ENCODE measurements around the gene TACC2. TPM values are rescaled to one million over a fixed set of nuclear protein-coding genes. Genes with fewer than 3 reads are reported as not detected.

The TACC2 gene
- total RNA-seq, 1 donor from 2014 or later = 10.7 TPM

- peaks cover 3% of the 10 kb centered on the region for H3K4me1 Mint-ChIP-seq
- H3K27me3 Mint-ChIP-seq (ENCODE audit: insufficient read depth, low read depth) = peaks cover 4% of the 10 kb centered on the region
- H3K9me3 ChIP-seq (ENCODE audit: low read depth) = no peaks in the 10 kb centered on the region
- no peak overlapping the region for H3K4me3 Mint-ChIP-seq
- no peak for DNase-seq (ENCODE audit: low spot score)
- no peak overlapping the region for H3K27ac Mint-ChIP-seq
- no peak overlapping the region for H3K4me3 ChIP-seq
- H4K20me1 ChIP-seq (ENCODE audit: low read depth) = no peaks in the 10 kb centered on the region
- no peak for TF ChIP-seq EZH2 (IDR thresholded peaks at IDR 0.05)
- no peak for TF ChIP-seq CTCF (IDR thresholded peaks at IDR 0.05)
- no peak for TF ChIP-seq EZH2phosphoT487 (IDR thresholded peaks at IDR 0.05)
- no peaks in the 10 kb centered on the region for H3K79me2 ChIP-seq (ENCODE audit: low read depth)
- H3K27ac ChIP-seq = no peak overlapping the region
- H3K27me3 ChIP-seq = no peaks in the 10 kb centered on the region
- H3K9ac ChIP-seq = no peak overlapping the region
- no peaks in the 10 kb centered on the region for H3K36me3 Mint-ChIP-seq
- H2AFZ ChIP-seq (replicated peaks) = no peak overlapping the region
- H3F3A ChIP-seq (ENCODE audit: low read depth) = no peaks in the 10 kb centered on the region
- no peaks in the 10 kb centered on the region for H3K9me3 Mint-ChIP-seq
- no peaks in the 10 kb centered on the region for H3K4me1 ChIP-seq
- no peaks in the 10 kb centered on the region for H3K36me3 ChIP-seq
- H3K4me2 ChIP-seq = no peak overlapping the region
Measured at GRCh38 chr10:122299423-122300075, 310.6 kb downstream of the TACC2 start.

GRCh38 chr10:122301055-122301810 lies 312.3 kb downstream of the TACC2 start:
- Mint-ChIP-seq H3K27ac (no peak overlapping the region), H3K4me1 (peaks cover 3% of the 10 kb centered on the region), H3K36me3 (no peaks in the 10 kb centered on the region), H3K4me3 (no peak overlapping the region), H3K27me3 (ENCODE audit: insufficient read depth, low read depth) (peaks cover 10% of the 10 kb centered on the region), H3K9me3 (peaks cover 7% of the 10 kb centered on the region)
- Histone ChIP-seq H3K4me1 (no peaks in the 10 kb centered on the region), H3K79me2 (ENCODE audit: low read depth) (no peaks in the 10 kb centered on the region), H3K9ac (no peak overlapping the region), H3K4me2 (no peak overlapping the region), H3F3A (ENCODE audit: low read depth) (no peaks in the 10 kb centered on the region), H3K27me3 (no peaks in the 10 kb centered on the region), H3K36me3 (no peaks in the 10 kb centered on the region), H2AFZ (replicated peaks) (no peak overlapping the region), H3K9me3 (ENCODE audit: low read depth) (no peaks in the 10 kb centered on the region), H3K4me3 (no peak overlapping the region), H4K20me1 (ENCODE audit: low read depth) (no peaks in the 10 kb centered on the region), H3K27ac (no peak overlapping the region)
- DNase-seq (ENCODE audit: low spot score) = no peak
- TF ChIP-seq EZH2 (IDR thresholded peaks at IDR 0.05) (no peak), CTCF (IDR thresholded peaks at IDR 0.05) (no peak), EZH2phosphoT487 (IDR thresholded peaks at IDR 0.05) (no peak)

GRCh38 chr10:122301811-122302115 lies 312.8 kb downstream of the TACC2 start:
- Histone ChIP-seq H3F3A (ENCODE audit: low read depth) (no peaks in the 10 kb centered on the region), H3K9ac (no peak overlapping the region), H3K4me1 (no peaks in the 10 kb centered on the region), H3K27me3 (no peaks in the 10 kb centered on the region), H4K20me1 (ENCODE audit: low read depth) (no peaks in the 10 kb centered on the region), H3K4me2 (no peak overlapping the region), H2AFZ (replicated peaks) (no peak overlapping the region), H3K9me3 (ENCODE audit: low read depth) (no peaks in the 10 kb centered on the region), H3K79me2 (ENCODE audit: low read depth) (no peaks in the 10 kb centered on the region), H3K27ac (no peak overlapping the region), H3K36me3 (no peaks in the 10 kb centered on the region), H3K4me3 (no peak overlapping the region)
- no peaks in the 10 kb centered on the region for H3K36me3 Mint-ChIP-seq
- H3K27ac Mint-ChIP-seq = no peak overlapping the region
- no peak for DNase-seq (ENCODE audit: low spot score)
- peaks cover 7% of the 10 kb centered on the region for H3K9me3 Mint-ChIP-seq
- H3K27me3 Mint-ChIP-seq (ENCODE audit: insufficient read depth, low read depth) = peaks cover 10% of the 10 kb centered on the region
- TF ChIP-seq CTCF (IDR thresholded peaks at IDR 0.05) (no peak), EZH2 (IDR thresholded peaks at IDR 0.05) (no peak), EZH2phosphoT487 (IDR thresholded peaks at IDR 0.05) (no peak)
- peaks cover 3% of the 10 kb centered on the region for H3K4me1 Mint-ChIP-seq
- H3K4me3 Mint-ChIP-seq = no peak overlapping the region
